ENCODE data around the gene MACIR. TPM values are rescaled to one million over a fixed set of nuclear protein-coding genes. Genes with fewer than 3 reads are reported as not detected.

The MACIR gene
- total and polyA plus RNA-seq, 9 of the 15 experiments (the other 6 are each of a cell fraction or from before 2014, with no cell fraction given), result 1.4 to 11.6 (median 9.4) TPM

DNA sequence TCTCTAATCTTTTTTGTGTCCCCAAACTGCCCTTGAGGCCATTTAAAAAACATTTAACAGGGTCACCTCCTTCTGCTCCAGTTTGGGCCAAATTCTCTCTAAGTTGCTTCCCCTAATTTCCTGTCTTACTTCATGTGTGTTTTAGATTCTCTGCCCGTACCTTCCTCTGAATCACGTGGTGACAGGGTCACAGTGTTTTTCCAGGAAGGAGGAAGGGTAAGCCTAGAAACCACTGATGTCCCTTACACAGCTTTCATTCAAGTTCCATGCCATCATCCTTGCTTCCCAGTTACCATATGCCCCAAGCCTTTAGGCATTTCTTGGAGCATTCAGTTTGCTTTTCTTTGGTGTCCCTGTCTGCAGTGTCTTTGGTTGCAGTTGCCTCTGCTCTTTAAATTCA, 42.4 kb upstream of the MACIR start:
- BruUV-seq (replicated peaks), result no TSS peak
- Histone ChIP-seq H3K27me3 (ENCODE audit: control insufficient read depth in 2 of 2, insufficient read depth in 2 of 2, low read length in 2 of 2) (no peaks in the 10 kb centered on the region), H3K9me1 (ENCODE audit: control insufficient read depth, insufficient read depth, low read length) (no peaks in the 10 kb centered on the region), H3K9ac (ENCODE audit: insufficient read depth in 1 of 2, low read depth in 2 of 2, low read length in 2 of 2) (no peak overlapping the region), H3K4me2 (ENCODE audit: insufficient read depth, low read length) (no peak overlapping the region), H3K36me3 (ENCODE audit: control insufficient read depth, insufficient read depth, low read length) (no peaks in the 10 kb centered on the region), H3K27ac (ENCODE audit: extremely low read depth, low read depth, low read length) (no peak overlapping the region), H3K9me3 (replicated peaks; ENCODE audit: control insufficient read depth, insufficient read depth, low read depth, low read length) (no peaks in the 10 kb centered on the region), H4K20me1 (replicated peaks; ENCODE audit: control insufficient read depth, insufficient read depth, low read length) (no peaks in the 10 kb centered on the region), H3K4me3 (no peak overlapping the region), H2AFZ (ENCODE audit: low read depth, low read length) (no peak overlapping the region), H3K79me2 (ENCODE audit: control insufficient read depth, insufficient read depth, low read length) (no peaks in the 10 kb centered on the region), H3K4me1 (replicated peaks in 1 of 2; ENCODE audit: control insufficient read depth in 2 of 2, insufficient read depth in 2 of 2, low read length in 2 of 2) (no peaks in the 10 kb centered on the region)
- FAIRE-seq, result no peak
- DNase-seq (ENCODE audit: extremely low read depth in 1 of 4, low spot score in 3 of 4), result peak in 1 of 4 experiments; percentile 11
- 0% methylated on average over 2 of the region's 2 CpGs for WGBS (ENCODE audit: insufficient coverage, low coverage, missing lambda C conversion rate)
- POLR2A ChIA-PET, result interaction anchor here (1.2 kb wide), 1 partner anchor 44 kb away, joined by 3 read pairs; no protein-coding TSS in a partner anchor
- in situ Hi-C loops (cut with MboI) (no loop called here), intact Hi-C loops (cut with micrococcal nuclease) (no loop called here)
- peak; percentile 43; the same call in 2 of the 3 replicates for ATAC-seq
- CTCF ChIA-PET (ENCODE audit: low intra/inter-chr PET ratio), result no interaction called here
- TF ChIP-seq, protein P1, sequence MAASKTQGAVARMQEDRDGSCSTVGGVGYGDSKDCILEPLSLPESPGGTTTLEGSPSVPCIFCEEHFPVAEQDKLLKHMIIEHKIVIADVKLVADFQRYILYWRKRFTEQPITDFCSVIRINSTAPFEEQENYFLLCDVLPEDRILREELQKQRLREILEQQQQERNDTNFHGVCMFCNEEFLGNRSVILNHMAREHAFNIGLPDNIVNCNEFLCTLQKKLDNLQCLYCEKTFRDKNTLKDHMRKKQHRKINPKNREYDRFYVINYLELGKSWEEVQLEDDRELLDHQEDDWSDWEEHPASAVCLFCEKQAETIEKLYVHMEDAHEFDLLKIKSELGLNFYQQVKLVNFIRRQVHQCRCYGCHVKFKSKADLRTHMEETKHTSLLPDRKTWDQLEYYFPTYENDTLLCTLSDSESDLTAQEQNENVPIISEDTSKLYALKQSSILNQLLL (CRISPR knock-in tag; IDR thresholded peaks at IDR 0.05; ENCODE audit: borderline replicate concordance), result no peak
- no peak for TF ChIP-seq NFE2 (IDR thresholded peaks at IDR 0.05; ENCODE audit: low read depth)
- no peak for TF ChIP-seq CBFB (CRISPR knock-in tag; IDR thresholded peaks at IDR 0.05)
- no peak for TF ChIP-seq CHCHD3 (CRISPR knock-in tag; IDR thresholded peaks at IDR 0.05)
- TF ChIP-seq, protein P2, sequence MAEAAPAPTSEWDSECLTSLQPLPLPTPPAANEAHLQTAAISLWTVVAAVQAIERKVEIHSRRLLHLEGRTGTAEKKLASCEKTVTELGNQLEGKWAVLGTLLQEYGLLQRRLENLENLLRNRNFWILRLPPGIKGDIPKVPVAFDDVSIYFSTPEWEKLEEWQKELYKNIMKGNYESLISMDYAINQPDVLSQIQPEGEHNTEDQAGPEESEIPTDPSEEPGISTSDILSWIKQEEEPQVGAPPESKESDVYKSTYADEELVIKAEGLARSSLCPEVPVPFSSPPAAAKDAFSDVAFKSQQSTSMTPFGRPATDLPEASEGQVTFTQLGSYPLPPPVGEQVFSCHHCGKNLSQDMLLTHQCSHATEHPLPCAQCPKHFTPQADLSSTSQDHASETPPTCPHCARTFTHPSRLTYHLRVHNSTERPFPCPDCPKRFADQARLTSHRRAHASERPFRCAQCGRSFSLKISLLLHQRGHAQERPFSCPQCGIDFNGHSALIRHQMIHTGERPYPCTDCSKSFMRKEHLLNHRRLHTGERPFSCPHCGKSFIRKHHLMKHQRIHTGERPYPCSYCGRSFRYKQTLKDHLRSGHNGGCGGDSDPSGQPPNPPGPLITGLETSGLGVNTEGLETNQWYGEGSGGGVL (CRISPR knock-in tag; IDR thresholded peaks at IDR 0.05), result no peak
- no peak for TF ChIP-seq EGR1 (conservative IDR thresholded peaks at IDR 0.05)
- TF ChIP-seq CHD7 (IDR thresholded peaks at IDR 0.05; ENCODE audit: low read depth, low read length), result no peak
